ENCODE results near the gene ADGRE1. TPM values are rescaled to one million over a fixed set of nuclear protein-coding genes. Genes with fewer than 3 reads are reported as not detected.

Gene ADGRE1, protein sequence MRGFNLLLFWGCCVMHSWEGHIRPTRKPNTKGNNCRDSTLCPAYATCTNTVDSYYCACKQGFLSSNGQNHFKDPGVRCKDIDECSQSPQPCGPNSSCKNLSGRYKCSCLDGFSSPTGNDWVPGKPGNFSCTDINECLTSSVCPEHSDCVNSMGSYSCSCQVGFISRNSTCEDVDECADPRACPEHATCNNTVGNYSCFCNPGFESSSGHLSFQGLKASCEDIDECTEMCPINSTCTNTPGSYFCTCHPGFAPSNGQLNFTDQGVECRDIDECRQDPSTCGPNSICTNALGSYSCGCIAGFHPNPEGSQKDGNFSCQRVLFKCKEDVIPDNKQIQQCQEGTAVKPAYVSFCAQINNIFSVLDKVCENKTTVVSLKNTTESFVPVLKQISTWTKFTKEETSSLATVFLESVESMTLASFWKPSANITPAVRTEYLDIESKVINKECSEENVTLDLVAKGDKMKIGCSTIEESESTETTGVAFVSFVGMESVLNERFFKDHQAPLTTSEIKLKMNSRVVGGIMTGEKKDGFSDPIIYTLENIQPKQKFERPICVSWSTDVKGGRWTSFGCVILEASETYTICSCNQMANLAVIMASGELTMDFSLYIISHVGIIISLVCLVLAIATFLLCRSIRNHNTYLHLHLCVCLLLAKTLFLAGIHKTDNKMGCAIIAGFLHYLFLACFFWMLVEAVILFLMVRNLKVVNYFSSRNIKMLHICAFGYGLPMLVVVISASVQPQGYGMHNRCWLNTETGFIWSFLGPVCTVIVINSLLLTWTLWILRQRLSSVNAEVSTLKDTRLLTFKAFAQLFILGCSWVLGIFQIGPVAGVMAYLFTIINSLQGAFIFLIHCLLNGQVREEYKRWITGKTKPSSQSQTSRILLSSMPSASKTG
- not detected in 2 replicates for total RNA-seq

DNA sequence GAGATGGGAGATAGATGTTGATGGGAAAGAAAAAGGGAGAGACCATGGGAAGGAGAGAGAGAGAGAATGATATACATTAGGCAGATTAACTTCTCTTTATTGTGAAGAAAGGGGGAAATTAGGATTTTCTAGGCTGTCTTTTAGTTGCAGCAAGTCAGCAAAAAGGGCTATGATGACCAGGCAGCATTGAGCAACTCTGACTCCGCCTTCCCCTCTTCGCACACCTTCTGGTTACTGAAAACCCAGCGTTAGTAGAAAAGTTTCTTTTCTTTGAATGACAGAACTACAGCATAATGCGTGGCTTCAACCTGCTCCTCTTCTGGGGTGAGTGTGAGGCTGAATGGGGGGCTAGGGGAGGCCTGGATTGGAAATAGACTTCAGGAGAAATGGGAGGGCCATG is at the start of gene ADGRE1:
ADGRE1 (plus strand) TSS at position 264 of the 400 bp plus-strand sequence; CDS start at position 294, 30 bp downstream.

Other genes starting within 250 kb of the ADGRE1 start
- not detected in 2 replicates for gene TNFSF14, start 217.4 kb upstream of the ADGRE1 start, total RNA-seq
- gene C3, start 166.9 kb upstream of the ADGRE1 start, total RNA-seq = 0.33 TPM in 1 of 2 replicates, not detected in the other
- 38.6 and 51.6 TPM in 2 replicates for gene GPR108, start 150.0 kb upstream of the ADGRE1 start, total RNA-seq
- 19.1 and 23.0 TPM in 2 replicates for gene TRIP10, start 147.9 kb upstream of the ADGRE1 start, total RNA-seq
- 2.2 and 3.0 TPM in 2 replicates for gene SH2D3A, start 120.1 kb upstream of the ADGRE1 start, total RNA-seq
- under 0.01 TPM in 1 of 2 replicates, not detected in the other for gene VAV1, start 114.9 kb upstream of the ADGRE1 start, total RNA-seq
- not detected in 2 replicates for gene MBD3L2B, start 133.9 kb downstream of the ADGRE1 start, total RNA-seq
- not detected in 2 replicates for gene MBD3L5, start 143.0 kb downstream of the ADGRE1 start, total RNA-seq
- not detected in 2 replicates for gene MBD3L4, start 152.6 kb downstream of the ADGRE1 start, total RNA-seq
- not detected in 2 replicates for gene MBD3L2, start 161.7 kb downstream of the ADGRE1 start, total RNA-seq
- not detected in 2 replicates for gene MBD3L3, start 171.1 kb downstream of the ADGRE1 start, total RNA-seq
- 16.0 and 21.1 TPM in 2 replicates for gene ZNF557, start 182.1 kb downstream of the ADGRE1 start, total RNA-seq

All from dermis lymphatic vessel endothelial cell (primary cell).